Measurements from ENCODE around the gene HOXA11. TPM values are rescaled to one million over a fixed set of nuclear protein-coding genes. Genes with fewer than 3 reads are reported as not detected.

HOXA11 gene
- total and polyA plus RNA-seq, 4 donors: 0.13 to 0.81 TPM; not detected in 2

GRCh38 chr7:27131390-27131819 is 53.6 kb downstream of the HOXA11 start:
- H3K4me3 ChIP-seq (ENCODE audit: low read length in 2 of 2): peak overlapping the region; percentile 16 to 50
- H3K4me1 ChIP-seq (ENCODE audit: control insufficient read depth in 1 of 2, insufficient read depth in 2 of 2, low read length in 2 of 2): no peaks in the 10 kb centered on the region
- H3K36me3 ChIP-seq (ENCODE audit: control insufficient read depth in 1 of 2, insufficient read depth in 2 of 2, low read length in 1 of 2): no peaks in the 10 kb centered on the region
- no peaks in the 10 kb centered on the region for H3K9me3 ChIP-seq (ENCODE audit: control insufficient read depth, low read length)
- no peaks in the 10 kb centered on the region for H3K27me3 ChIP-seq (ENCODE audit: control insufficient read depth in 1 of 2, insufficient read depth in 2 of 2, low read length in 1 of 2)
- ATAC-seq (ENCODE audit: low FRiP score) (no peak), DNase-seq (no peak)
- intact Hi-C loops (cut with DNase I): loop anchor here in 1 of 2 donors (5.0 kb wide), 1 partner anchor 34 kb away; the partner anchor contains the start of gene HOXA1
- no peak overlapping the region for H3K27ac ChIP-seq (ENCODE audit: low read depth in 1 of 2, low read length in 2 of 2)
- 42 to 44% methylated on average over 12 of the region's 12 CpGs for WGBS, 2 donors

Small RNA genes within 50 kb of the gene (microRNA-seq; reads per million reads assigned to microRNA genes)
- 156 to 3,890 reads per million in 2 donors for gene MIR196B

Other genes starting within 250 kb of the HOXA11 start
- 1 to 10 TPM; 1.3 to 1.6 TPM for gene HOXA1, start 89.2 kb downstream of the HOXA11 start, total RNA-seq
- under 1 TPM; 0.59 to 0.88 TPM for gene HOXA1, start 89.2 kb downstream of the HOXA11 start, polyA plus RNA-seq
- gene HOXA2, start 82.5 kb downstream of the HOXA11 start, total RNA-seq: 1 to 10 TPM; 1.6 to 4.7 TPM
- gene HOXA2, start 82.5 kb downstream of the HOXA11 start, polyA plus RNA-seq: 1 to 10 TPM; 2.3 to 3.6 TPM
- 10 to 100 TPM in 1 of 2 donors, 1 to 10 TPM in 1; 5.6 to 11.6 TPM for gene HOXA4, start 54.5 kb downstream of the HOXA11 start, total RNA-seq
- 10 to 100 TPM in 1 of 2 donors, 1 to 10 TPM in 1; 2.6 to 10.1 TPM for gene HOXA4, start 54.5 kb downstream of the HOXA11 start, polyA plus RNA-seq
- 10 to 100 TPM in 1 of 2 donors, 1 to 10 TPM in 1; 8.0 to 11.8 TPM for gene HOXA5, start 41.6 kb downstream of the HOXA11 start, total RNA-seq
- gene HOXA5, start 41.6 kb downstream of the HOXA11 start, polyA plus RNA-seq: 1 to 10 TPM; 1.6 to 2.7 TPM
- 1 to 10 TPM; 6.3 to 7.6 TPM for gene HOXA6, start 37.5 kb downstream of the HOXA11 start, total RNA-seq
- under 1 TPM in 1 of 2 donors, not detected in 1; 0.97 TPM for gene HOXA6, start 37.5 kb downstream of the HOXA11 start, polyA plus RNA-seq
- gene HOXA3, start 32.6 kb downstream of the HOXA11 start, total RNA-seq: 10 to 100 TPM in 1 of 2 donors, 1 to 10 TPM in 1; 9.6 to 20.8 TPM
- 10 to 100 TPM in 1 of 2 donors, 1 to 10 TPM in 1; 3.8 to 12.2 TPM for gene HOXA3, start 32.6 kb downstream of the HOXA11 start, polyA plus RNA-seq
- 1 to 10 TPM; 4.7 to 9.3 TPM for gene HOXA7, start 28.6 kb downstream of the HOXA11 start, total RNA-seq
- 1 to 10 TPM; 2.4 to 3.3 TPM for gene HOXA7, start 28.6 kb downstream of the HOXA11 start, polyA plus RNA-seq
- gene HOXA9, start 19.7 kb downstream of the HOXA11 start, total RNA-seq: 1 to 10 TPM; 1.6 to 5.8 TPM
- 1 to 10 TPM; 1.5 to 3.1 TPM for gene HOXA9, start 19.7 kb downstream of the HOXA11 start, polyA plus RNA-seq
- gene HOXA10, start 10.9 kb downstream of the HOXA11 start, total RNA-seq: 10 to 100 TPM in 1 of 2 donors, 1 to 10 TPM in 1; 1.5 to 11.2 TPM
- 1 to 10 TPM; 3.4 to 3.6 TPM for gene HOXA10, start 10.9 kb downstream of the HOXA11 start, polyA plus RNA-seq
- not detected for gene HOXA13, start 14.9 kb upstream of the HOXA11 start, total RNA-seq
- gene HOXA13, start 14.9 kb upstream of the HOXA11 start, polyA plus RNA-seq: under 1 TPM in 1 of 2 donors, not detected in 1; 0.38 TPM
- gene EVX1, start 57.6 kb upstream of the HOXA11 start, total RNA-seq: not detected
- not detected for gene EVX1, start 57.6 kb upstream of the HOXA11 start, polyA plus RNA-seq

All from aorta (tissue), 5 donors.